ENCODE data around the gene ZFYVE16.
"Not testable (repeated sequence)": the region's sequence is repeated elsewhere in the genome, so short reads cannot be mapped to it uniquely, and the experiment has no call there.

ZFYVE16 gene

GRCh38 chr5:80411589-80412219, 3.8 kb downstream of the ZFYVE16 start:
- no peak for DNase-seq

- peak; percentile 4 for DNase-seq
Measured at GRCh38 chr5:80414113-80414512, 6.2 kb downstream of the ZFYVE16 start.

- DNase-seq = no peak
Measured at GRCh38 chr5:80417973-80418372, 10.1 kb downstream of the ZFYVE16 start.

- DNase-seq = not testable (repeated sequence)
Measured at GRCh38 chr5:80424365-80424764, 16.5 kb downstream of the ZFYVE16 start.

- no peak for DNase-seq
Measured at GRCh38 chr5:80435476-80435875, 27.6 kb downstream of the ZFYVE16 start.

GRCh38 chr5:80437326-80437725, 29.5 kb downstream of the ZFYVE16 start:
- no peak for DNase-seq

GRCh38 chr5:80438739-80439138, 30.9 kb downstream of the ZFYVE16 start:
- no peak for DNase-seq

GRCh38 chr5:80439213-80439612, 31.3 kb downstream of the ZFYVE16 start:
- no peak for DNase-seq

- DNase-seq = no peak
Measured at GRCh38 chr5:80442742-80443141, 34.9 kb downstream of the ZFYVE16 start.

- no peak for DNase-seq
Measured at GRCh38 chr5:80453366-80453765, 45.5 kb downstream of the ZFYVE16 start.

GRCh38 chr5:80463269-80463668, 55.4 kb downstream of the ZFYVE16 start:
- no peak for DNase-seq

- DNase-seq = peak; percentile 23
Measured at GRCh38 chr5:80466669-80467485, 59.0 kb downstream of the ZFYVE16 start.

GRCh38 chr5:80468131-80468530, 60.3 kb downstream of the ZFYVE16 start:
- no peak for DNase-seq

- not testable (repeated sequence) for DNase-seq
Measured at GRCh38 chr5:80470631-80471030, 62.8 kb downstream of the ZFYVE16 start.

- DNase-seq = no peak
Measured at GRCh38 chr5:80474929-80475328, 67.1 kb downstream of the ZFYVE16 start.

GRCh38 chr5:80479713-80480112, 71.8 kb downstream of the ZFYVE16 start:
- DNase-seq = no peak

- no peak for DNase-seq
Measured at GRCh38 chr5:80480354-80480753, 72.5 kb downstream of the ZFYVE16 start.

- peak; percentile 61 for DNase-seq
Measured at GRCh38 chr5:80481019-80481893, 73.4 kb downstream of the ZFYVE16 start.

- DNase-seq = no peak
Measured at GRCh38 chr5:80482578-80482977, 74.7 kb downstream of the ZFYVE16 start.

- DNase-seq = no peak
Measured at GRCh38 chr5:80483636-80484232, 75.9 kb downstream of the ZFYVE16 start.

GRCh38 chr5:80487444-80487828, 79.6 kb downstream of the ZFYVE16 start:
- DNase-seq = no peak

- peak; percentile 84 for DNase-seq
Measured at GRCh38 chr5:80487829-80488721, 80.2 kb downstream of the ZFYVE16 start, which contains the start of gene FAM151B. TSS of gene FAM151B (plus strand) at chr5:80488100. CDS start at chr5:80488124, 24 bp downstream.
